GM23248 (cell line): ENCODE results near the gene CAMTA1. TPM values are rescaled to one million over a fixed set of nuclear protein-coding genes. Genes with fewer than 3 reads are reported as not detected.

Source experiments
- DNase-seq: peaks from one replicate; pipeline ENCODE4 v3.0.0-alpha.2; 2015
- H2AFZ ChIP-seq: fragments of 200-600 bp; sonication (generic); 2 replicates; pipeline ENCODE4 v1.6.1; 2016; ENCODE audit warnings: antibody characterized with exemption
- H3F3A ChIP-seq: fragments of 200-600 bp; sonication (generic); 2 replicates; pipeline ENCODE4 v1.6.1; 2016; ENCODE audit warnings: mild to moderate bottlenecking, antibody characterized with exemption, mixed run types; ENCODE audit not compliant: insufficient read depth
- H3K27ac ChIP-seq: fragments of 200-600 bp; sonication (generic); 2 replicates; pipeline ENCODE4 v1.5.1; 2016; ENCODE audit warnings: mild to moderate bottlenecking
- H3K27me3 ChIP-seq: fragments of 200-600 bp; sonication (generic); replicated peaks from 2 replicates; pipeline ENCODE4 v1.6.1; 2016; ENCODE audit warnings: mild to moderate bottlenecking; ENCODE audit not compliant: insufficient read depth
- H3K36me3 ChIP-seq: fragments of 200-600 bp; sonication (generic); 2 replicates; pipeline ENCODE4 v1.6.1; 2016; ENCODE audit warnings: low read depth, mild to moderate bottlenecking
- H3K4me1 ChIP-seq: fragments of 200-600 bp; sonication (generic); 2 replicates; pipeline ENCODE4 v1.6.1; 2016; ENCODE audit warnings: mild to moderate bottlenecking; ENCODE audit not compliant: insufficient read depth
- H3K4me2 ChIP-seq: fragments of 200-600 bp; sonication (generic); one replicate; pipeline ENCODE4 v1.6.1; 2016; ENCODE audit warnings: mild to moderate bottlenecking; ENCODE audit not compliant: unreplicated experiment
- H3K4me3 ChIP-seq: fragments of 200-600 bp; sonication (generic); 2 replicates; pipeline ENCODE4 v1.5.1; 2016; ENCODE audit warnings: mild to moderate bottlenecking
- H3K79me2 ChIP-seq: fragments of 200-600 bp; sonication (generic); 2 replicates; pipeline ENCODE4 v1.6.1; 2016; ENCODE audit warnings: mild to moderate bottlenecking; ENCODE audit not compliant: insufficient read depth
- H3K9ac ChIP-seq: fragments of 200-600 bp; sonication (generic); 2 replicates; pipeline ENCODE4 v1.6.1; 2016; ENCODE audit warnings: mild to moderate bottlenecking
- H3K9me2 ChIP-seq: fragments of 200-600 bp; sonication (generic); 2 replicates; pipeline ENCODE4 v1.6.1; 2016; ENCODE audit warnings: mixed run types, mild to moderate bottlenecking, moderate library complexity; ENCODE audit not compliant: insufficient read depth
- H3K9me3 ChIP-seq: fragments of 200-600 bp; sonication (generic); one replicate; pipeline ENCODE4 v1.6.1; 2017; ENCODE audit warnings: low read depth
- H4K20me1 ChIP-seq: fragments of 200-600 bp; sonication (generic); 2 replicates; pipeline ENCODE4 v1.6.0; 2016; ENCODE audit not compliant: insufficient read depth
- EZH2 ChIP-seq: fragments of 200-600 bp; sonication (generic); IDR thresholded peaks from 2 replicates; pipeline ENCODE4 v1.6.1; 2018; ENCODE audit warnings: antibody characterized with exemption, mild to moderate bottlenecking; ENCODE audit not compliant: insufficient read depth, poor library complexity, severe bottlenecking
- EZH2phosphoT487 ChIP-seq: fragments of 200-600 bp; sonication (generic); IDR thresholded peaks from 2 replicates; pipeline ENCODE4 v1.6.1; 2018; ENCODE audit warnings: antibody characterized with exemption, moderate library complexity, mild to moderate bottlenecking, low read depth; ENCODE audit not compliant: insufficient read depth
- WGBS, 2 experiments: methylation state at CpG; one replicate each; pipeline ENCODE4 v1.1.6; 2015 to 2017; ENCODE audit warnings: low lambda C conversion rate in 2 of 2, low coverage in 1 of 2; ENCODE audit errors: missing lambda C conversion rate in 2 of 2; 5-methylcytosine and 5-hydroxymethylcytosine counted together
- in situ Hi-C: fragments of 300-500 bp; cut with MboI; formaldehyde crosslinking; loops from 2 replicates; pipeline ENCODE4 v1.15.0; 2020
- polyA plus RNA-seq: library from polyadenylated mRNA; unstranded; fragments of >200 nt; fragmentation: Nextera tagmentation; extraction: Ambion mirVana; gene quantifications from 2 replicates; pipeline ENCODE4 v1.2.1, GENCODE V29; 2016
- total RNA-seq: library from RNA; depleted of rRNA; stranded (reverse); fragments of >200 nt; shearing (Covaris generic); gene quantifications from 2 replicates; pipeline ENCODE4 v1.2.3, GENCODE V29; 2014

The CAMTA1 gene
- total and polyA plus RNA-seq, 2 experiments from 2014 or later: 50.1 to 165 TPM

- H3K9ac ChIP-seq: no peak overlapping the region
- H3K36me3 ChIP-seq: no peaks in the 10 kb centered on the region
- in situ Hi-C loops: no loop called here
- no peak overlapping the region for H2AFZ ChIP-seq
- H3K9me2 ChIP-seq: no peaks in the 10 kb centered on the region
- DNase-seq: no peak
- H4K20me1 ChIP-seq: no peaks in the 10 kb centered on the region
- H3K27ac ChIP-seq: no peak overlapping the region
- H3K4me2 ChIP-seq: no peak overlapping the region
- 65 to 67% methylated on average over 8 to 9 of the region's 9 CpGs for WGBS, 2 experiments
- H3K4me1 ChIP-seq: no peaks in the 10 kb centered on the region
- no peaks in the 10 kb centered on the region for H3K79me2 ChIP-seq
- H3F3A ChIP-seq: 0 out of 2 replicates have a peak, but pooled peaks cover 3% of the 10 kb centered on the region
- no peak overlapping the region for H3K4me3 ChIP-seq
- TF ChIP-seq EZH2phosphoT487: no peak
- no peak for TF ChIP-seq EZH2
- no peaks in the 10 kb centered on the region for H3K9me3 ChIP-seq
- no peaks in the 10 kb centered on the region for H3K27me3 ChIP-seq
These were observed 129.5 kb downstream of the CAMTA1 start for GRCh38 chr1:6914706-6915105.

DNA sequence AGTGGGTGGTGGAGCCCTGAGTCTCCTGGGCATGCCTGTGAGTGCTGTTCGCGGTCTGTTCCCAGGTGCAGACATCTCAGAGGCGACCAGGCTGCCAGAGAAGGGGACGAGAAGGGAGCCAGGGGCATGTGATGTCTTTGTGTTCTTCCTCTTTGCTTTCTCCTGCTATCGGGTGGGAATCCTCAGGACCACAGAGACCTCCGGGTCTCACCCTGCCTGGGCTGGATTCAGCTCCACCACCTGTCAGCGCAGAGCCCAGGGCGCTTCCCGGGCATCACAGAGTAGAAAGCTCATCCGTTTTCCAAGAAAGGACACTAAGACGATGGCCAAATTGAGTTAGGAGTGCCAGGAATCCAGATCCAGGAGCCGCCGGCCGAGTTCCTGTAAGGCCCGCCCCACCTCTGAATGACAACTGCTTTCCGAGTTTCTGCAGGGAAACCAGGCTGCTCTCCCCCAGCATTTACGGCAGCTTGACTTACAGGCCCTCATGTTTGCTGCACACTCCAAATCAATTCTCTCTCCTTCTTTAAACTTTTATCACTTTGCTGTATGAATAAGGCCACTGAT is 130.8 kb downstream of the CAMTA1 start:
- no peak overlapping the region for H3K4me2 ChIP-seq
- 76 to 79% methylated on average over 16 to 17 of the region's 17 CpGs for WGBS, 2 experiments
- in situ Hi-C loops: no loop called here

GRCh38 chr1:6917067-6917466 is 131.8 kb downstream of the CAMTA1 start:
- H3K4me3 ChIP-seq: no peak overlapping the region
- H3K36me3 ChIP-seq: no peaks in the 10 kb centered on the region
- DNase-seq: no peak
- H3K27ac ChIP-seq: no peak overlapping the region
- H3F3A ChIP-seq: 0 out of 2 replicates have a peak, but pooled peaks cover 3% of the 10 kb centered on the region
- no peak overlapping the region for H3K9ac ChIP-seq
- H3K79me2 ChIP-seq: no peaks in the 10 kb centered on the region
- no peaks in the 10 kb centered on the region for H3K27me3 ChIP-seq
- WGBS, 2 experiments: 77 to 83% methylated on average over 4 of the region's 4 CpGs
- no peak for TF ChIP-seq EZH2
- no peak for TF ChIP-seq EZH2phosphoT487
- no peak overlapping the region for H3K4me2 ChIP-seq
- no peaks in the 10 kb centered on the region for H3K9me3 ChIP-seq
- in situ Hi-C loops: no loop called here
- no peaks in the 10 kb centered on the region for H4K20me1 ChIP-seq
- H2AFZ ChIP-seq: no peak overlapping the region
- no peaks in the 10 kb centered on the region for H3K4me1 ChIP-seq
- no peaks in the 10 kb centered on the region for H3K9me2 ChIP-seq

More for the DNA sequence above, 130.8 kb downstream of the CAMTA1 start:
- no peak for TF ChIP-seq EZH2phosphoT487
- TF ChIP-seq EZH2: no peak
- Histone ChIP-seq H2AFZ (no peak overlapping the region), H3K27me3 (no peaks in the 10 kb centered on the region), H3K27ac (no peak overlapping the region), H3K79me2 (no peaks in the 10 kb centered on the region), H4K20me1 (no peaks in the 10 kb centered on the region), H3K4me1 (no peaks in the 10 kb centered on the region), H3F3A (0 out of 2 replicates have a peak, but pooled peaks cover 3% of the 10 kb centered on the region), H3K36me3 (no peaks in the 10 kb centered on the region), H3K9me3 (no peaks in the 10 kb centered on the region), H3K9me2 (no peaks in the 10 kb centered on the region), H3K9ac (no peak overlapping the region), H3K4me3 (no peak overlapping the region)
- DNase-seq: no peak

DNA sequence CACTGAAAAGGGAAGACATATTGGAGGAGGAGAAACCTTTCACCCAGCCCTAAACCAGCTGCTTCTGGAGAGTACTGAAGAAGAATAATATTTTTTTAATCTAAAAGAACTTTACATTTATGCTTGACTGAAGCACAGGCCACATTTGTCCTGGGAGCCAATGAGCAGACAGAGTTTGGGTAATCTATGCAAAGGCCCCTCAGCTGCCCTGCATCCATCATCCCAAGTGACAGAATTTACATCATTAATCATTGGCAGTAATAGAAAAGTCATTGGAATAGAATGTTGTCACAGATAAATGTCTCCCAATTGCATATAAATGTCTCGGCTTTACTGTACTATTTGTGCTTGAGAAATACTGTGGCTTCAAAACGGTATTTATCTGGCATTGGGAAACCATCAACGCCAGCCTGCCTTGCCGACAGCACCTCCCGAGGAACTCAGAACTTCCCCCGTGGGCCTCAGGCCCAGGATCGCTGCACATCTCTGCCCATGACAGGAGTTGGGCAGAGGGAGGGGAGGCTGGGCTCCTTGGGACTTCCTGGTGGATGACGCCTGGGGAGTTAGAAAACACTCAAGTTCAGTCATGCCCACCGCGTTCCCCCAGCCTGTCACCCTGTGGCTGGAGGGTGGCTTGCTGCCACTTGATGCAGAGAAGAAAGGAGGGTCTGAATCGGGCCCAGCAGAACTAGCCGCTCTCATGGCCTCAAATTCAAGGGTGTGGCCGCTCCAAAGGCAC is 133.1 kb downstream of the CAMTA1 start:
- Histone ChIP-seq H3F3A (0 out of 2 replicates have a peak, but pooled peaks cover 3% of the 10 kb centered on the region), H3K9ac (no peak overlapping the region), H3K27ac (no peak overlapping the region), H3K79me2 (no peaks in the 10 kb centered on the region), H4K20me1 (no peaks in the 10 kb centered on the region), H3K36me3 (no peaks in the 10 kb centered on the region), H3K4me1 (no peaks in the 10 kb centered on the region; the same call in 1 of the 2 replicates), H2AFZ (peak overlapping the region; percentile 23; the same call in 1 of the 2 replicates), H3K9me2 (no peaks in the 10 kb centered on the region), H3K9me3 (no peaks in the 10 kb centered on the region), H3K27me3 (no peaks in the 10 kb centered on the region), H3K4me2 (no peak overlapping the region), H3K4me3 (no peak overlapping the region)
- in situ Hi-C loops: no loop called here
- 27% methylated on average over 13 of the region's 13 CpGs for WGBS, 2 experiments
- peak; percentile 27 for DNase-seq
- no peak for TF ChIP-seq EZH2
- TF ChIP-seq EZH2phosphoT487: no peak
